ENCODE results near the gene SNAI1.

The SNAI1 gene

GRCh38 chr20:49938173-49939163 is 44.3 kb upstream of the SNAI1 start:
- no peaks in the 10 kb centered on the region for H3K9me3 ChIP-seq (ENCODE audit: control insufficient read depth, low read length)
- H3K36me3 ChIP-seq (ENCODE audit: control insufficient read depth, insufficient read depth, low read length): no peaks in the 10 kb centered on the region
- no peak overlapping the region for H3K9ac ChIP-seq
- H3K4me2 ChIP-seq (ENCODE audit: low read length): peak overlapping the region; percentile 23
- H3K4me1 ChIP-seq: peaks cover 19% of the 10 kb centered on the region
- no peak overlapping the region for H3K4me3 ChIP-seq (ENCODE audit: low read depth, low read length)
- H2AFZ ChIP-seq: no peak overlapping the region
- peak overlapping the region; percentile 48 for H3K27ac ChIP-seq
- no peaks in the 10 kb centered on the region for H3K27me3 ChIP-seq (ENCODE audit: control insufficient read depth, insufficient read depth, low read length)
- peaks cover 44% of the 10 kb centered on the region for H3K79me2 ChIP-seq
- TF ChIP-seq, protein P1, sequence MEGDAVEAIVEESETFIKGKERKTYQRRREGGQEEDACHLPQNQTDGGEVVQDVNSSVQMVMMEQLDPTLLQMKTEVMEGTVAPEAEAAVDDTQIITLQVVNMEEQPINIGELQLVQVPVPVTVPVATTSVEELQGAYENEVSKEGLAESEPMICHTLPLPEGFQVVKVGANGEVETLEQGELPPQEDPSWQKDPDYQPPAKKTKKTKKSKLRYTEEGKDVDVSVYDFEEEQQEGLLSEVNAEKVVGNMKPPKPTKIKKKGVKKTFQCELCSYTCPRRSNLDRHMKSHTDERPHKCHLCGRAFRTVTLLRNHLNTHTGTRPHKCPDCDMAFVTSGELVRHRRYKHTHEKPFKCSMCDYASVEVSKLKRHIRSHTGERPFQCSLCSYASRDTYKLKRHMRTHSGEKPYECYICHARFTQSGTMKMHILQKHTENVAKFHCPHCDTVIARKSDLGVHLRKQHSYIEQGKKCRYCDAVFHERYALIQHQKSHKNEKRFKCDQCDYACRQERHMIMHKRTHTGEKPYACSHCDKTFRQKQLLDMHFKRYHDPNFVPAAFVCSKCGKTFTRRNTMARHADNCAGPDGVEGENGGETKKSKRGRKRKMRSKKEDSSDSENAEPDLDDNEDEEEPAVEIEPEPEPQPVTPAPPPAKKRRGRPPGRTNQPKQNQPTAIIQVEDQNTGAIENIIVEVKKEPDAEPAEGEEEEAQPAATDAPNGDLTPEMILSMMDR (IDR thresholded peaks at IDR 0.05): no peak

GRCh38 chr20:49941456-49941855 is 41.3 kb upstream of the SNAI1 start:
- Histone ChIP-seq H3K9me3 (ENCODE audit: control insufficient read depth, low read length) (no peaks in the 10 kb centered on the region), H3K27me3 (ENCODE audit: control insufficient read depth, insufficient read depth, low read length) (no peaks in the 10 kb centered on the region), H3K4me2 (ENCODE audit: low read length) (no peak overlapping the region), H3K79me2 (peaks cover 42% of the 10 kb centered on the region), H3K4me1 (peaks cover 19% of the 10 kb centered on the region), H3K9ac (no peak overlapping the region), H3K27ac (no peak overlapping the region), H3K4me3 (ENCODE audit: low read depth, low read length) (no peak overlapping the region), H3K36me3 (ENCODE audit: control insufficient read depth, insufficient read depth, low read length) (no peaks in the 10 kb centered on the region), H2AFZ (no peak overlapping the region)
- TF ChIP-seq, protein P1 (IDR thresholded peaks at IDR 0.05): no peak

- peaks cover 35% of the 10 kb centered on the region for H3K79me2 ChIP-seq
- no peaks in the 10 kb centered on the region for H3K27me3 ChIP-seq (ENCODE audit: control insufficient read depth, insufficient read depth, low read length)
- no peaks in the 10 kb centered on the region for H3K9me3 ChIP-seq (ENCODE audit: control insufficient read depth, low read length)
- H2AFZ ChIP-seq: no peak overlapping the region
- TF ChIP-seq, protein P1 (IDR thresholded peaks at IDR 0.05): no peak
- no peaks in the 10 kb centered on the region for H3K36me3 ChIP-seq (ENCODE audit: control insufficient read depth, insufficient read depth, low read length)
- H3K4me2 ChIP-seq (ENCODE audit: low read length): no peak overlapping the region
- H3K4me1 ChIP-seq: peaks cover 18% of the 10 kb centered on the region
- H3K27ac ChIP-seq: no peak overlapping the region
- H3K4me3 ChIP-seq (ENCODE audit: low read depth, low read length): no peak overlapping the region
- no peak overlapping the region for H3K9ac ChIP-seq
These were observed 40.5 kb upstream of the SNAI1 start for GRCh38 chr20:49942303-49942702.

DNA sequence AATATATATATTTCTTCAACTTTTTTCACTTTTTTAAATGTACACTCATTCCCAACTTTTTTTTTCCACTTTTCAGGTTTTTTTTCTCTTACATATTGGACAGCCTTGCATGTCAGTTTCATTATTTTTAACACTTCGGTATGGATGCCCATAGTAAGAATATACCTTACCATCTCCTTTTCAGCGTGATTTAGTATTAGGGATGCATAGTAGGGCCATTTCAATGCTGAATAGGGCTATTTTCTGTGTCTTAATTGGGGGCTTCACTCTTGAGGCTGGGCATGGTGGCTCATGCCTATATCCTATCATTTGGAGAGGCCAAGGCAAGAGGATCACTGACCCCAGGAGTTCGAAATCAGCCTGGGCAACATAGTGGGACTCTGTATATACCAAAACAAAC is 39.8 kb upstream of the SNAI1 start:
- no peak overlapping the region for H2AFZ ChIP-seq
- no peaks in the 10 kb centered on the region for H3K36me3 ChIP-seq (ENCODE audit: control insufficient read depth, insufficient read depth, low read length)
- peaks cover 30% of the 10 kb centered on the region for H3K79me2 ChIP-seq
- no peaks in the 10 kb centered on the region for H3K9me3 ChIP-seq (ENCODE audit: control insufficient read depth, low read length)
- TF ChIP-seq, protein P1 (IDR thresholded peaks at IDR 0.05): no peak
- H3K4me3 ChIP-seq (ENCODE audit: low read depth, low read length): no peak overlapping the region
- peaks cover 12% of the 10 kb centered on the region for H3K4me1 ChIP-seq
- H3K4me2 ChIP-seq (ENCODE audit: low read length): no peak overlapping the region
- no peaks in the 10 kb centered on the region for H3K27me3 ChIP-seq (ENCODE audit: control insufficient read depth, insufficient read depth, low read length)
- no peak overlapping the region for H3K9ac ChIP-seq
- H3K27ac ChIP-seq: no peak overlapping the region

All from parathyroid adenoma (tissue), 2 donors.